ENCODE results near the gene KIF12. TPM values are rescaled to one million over a fixed set of nuclear protein-coding genes. Genes with fewer than 3 reads are reported as not detected.

Gene KIF12
- total and polyA plus RNA-seq, 2 of the 13 experiments (the other 11 are each of a cell fraction or from before 2014, with no cell fraction given), result 1.8 to 12.5 TPM

GRCh38 chr9:114058688-114059046, 40.4 kb downstream of the KIF12 start (continued):
- TF ChIP-seq SOX6 (IDR thresholded peaks at IDR 0.05) (no peak), SOX6 (CRISPR knock-in tag; IDR thresholded peaks at IDR 0.05) (peak; percentile 42), SNAPC4 (CRISPR knock-in tag; IDR thresholded peaks at IDR 0.05) (no peak), ZFY (CRISPR knock-in tag; IDR thresholded peaks at IDR 0.05) (peak; percentile 41; the same call in 1 of the 2 replicates), SMAD9 (CRISPR knock-in tag; IDR thresholded peaks at IDR 0.05) (no peak), ZBTB49 (CRISPR knock-in tag; IDR thresholded peaks at IDR 0.05; ENCODE audit: borderline replicate concordance) (no peak), ZBTB38 (CRISPR knock-in tag; IDR thresholded peaks at IDR 0.05) (no peak), ZC3H13 (CRISPR knock-in tag; IDR thresholded peaks at IDR 0.05) (peak; percentile 50; the same call in 1 of the 2 replicates), MEIS1 (CRISPR knock-in tag; IDR thresholded peaks at IDR 0.05; ENCODE audit: borderline replicate concordance) (0 out of 2 replicates have a peak, but pooled peaks have one; percentile 37), HNF4G (IDR thresholded peaks at IDR 0.05; ENCODE audit: borderline replicate concordance, low read depth, low read length) (no peak), HNF4G (CRISPR knock-in tag; IDR thresholded peaks at IDR 0.05; ENCODE audit: borderline replicate concordance, low read depth) (0 out of 2 replicates have a peak, but pooled peaks have one; percentile 12), RFX3 (CRISPR knock-in tag; IDR thresholded peaks at IDR 0.05) (no peak), SRF (IDR thresholded peaks at IDR 0.05; ENCODE audit: low read depth, low read length) (no peak), SNAI1 (CRISPR knock-in tag; IDR thresholded peaks at IDR 0.05; ENCODE audit: borderline replicate concordance) (0 out of 2 replicates have a peak, but pooled peaks have one; percentile 40), AHDC1 (CRISPR knock-in tag; IDR thresholded peaks at IDR 0.05; ENCODE audit: borderline replicate concordance) (no peak), ZNF775 (CRISPR knock-in tag; IDR thresholded peaks at IDR 0.05; ENCODE audit: borderline replicate concordance) (no peak), ZNF543 (CRISPR knock-in tag; IDR thresholded peaks at IDR 0.05) (peak; percentile 75; the same call in 1 of the 2 replicates), MEIS2 (CRISPR knock-in tag; IDR thresholded peaks at IDR 0.05) (no peak)
